Measurements from ENCODE around the gene FCHO2. TPM values are rescaled to one million over a fixed set of nuclear protein-coding genes. Genes with fewer than 3 reads are reported as not detected.

Gene FCHO2
- total and polyA plus RNA-seq, 2 of the 8 experiments (the other 6 are each of a cell fraction or from before 2014, with no cell fraction given) = 4.3 to 15.7 TPM

DNA sequence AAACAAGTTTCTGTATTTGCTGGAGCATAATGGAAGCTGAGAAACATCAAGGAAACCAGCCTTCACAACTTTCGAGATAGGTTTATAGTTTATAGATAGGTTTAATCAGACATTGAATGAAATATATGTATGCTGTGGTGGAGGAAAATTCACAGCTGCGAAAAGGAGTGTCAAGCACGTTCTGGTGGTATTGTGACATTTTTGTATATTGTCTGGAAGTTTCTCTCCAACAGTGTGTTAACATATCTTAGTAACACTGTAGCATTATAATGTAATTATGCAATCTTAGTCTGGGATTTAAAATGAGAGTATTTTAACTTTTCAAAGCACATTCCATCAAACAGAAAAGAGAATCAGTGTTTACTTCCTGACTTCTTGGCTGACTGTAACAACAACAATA lies 50.0 kb downstream of the FCHO2 start:
- Histone ChIP-seq H4K5ac (ENCODE audit: insufficient read length, low read depth, low read length) (no peak overlapping the region), H2AFZ (ENCODE audit: low read length) (no peak overlapping the region), H3K36me3 (ENCODE audit: control insufficient read depth in 2 of 4, insufficient read depth in 4 of 4, low read length in 3 of 4) (no peaks in the 10 kb centered on the region), H3K9ac (replicated peaks in 1 of 4; ENCODE audit: extremely low read depth in 1 of 4, low read depth in 3 of 4, low read length in 3 of 4) (no peak overlapping the region), H3K14ac (ENCODE audit: insufficient read length) (no peak overlapping the region), H2BK15ac (ENCODE audit: low read length) (no peak overlapping the region), H2BK20ac (ENCODE audit: low read length) (no peak overlapping the region), H3K18ac (ENCODE audit: extremely low read depth, low read length) (no peak overlapping the region), H3K27ac (ENCODE audit: low read depth, low read length) (no peak overlapping the region), H3K79me2 (ENCODE audit: control insufficient read depth in 1 of 2, insufficient read depth in 2 of 2, low read length in 2 of 2) (no peaks in the 10 kb centered on the region), H4K91ac (replicated peaks; ENCODE audit: insufficient read length, low read length) (no peak overlapping the region), H4K20me1 (replicated peaks in 1 of 2; ENCODE audit: control insufficient read depth in 1 of 2, insufficient read depth in 2 of 2, low read length in 2 of 2) (no peaks in the 10 kb centered on the region), H3K23me2 (ENCODE audit: low read depth, low read length) (no peaks in the 10 kb centered on the region), H3K4ac (replicated peaks; ENCODE audit: insufficient read length, low read depth, low read length) (no peak overlapping the region), H3K56ac (replicated peaks; ENCODE audit: insufficient read length, low read depth, low read length) (no peak overlapping the region), H2AK5ac (ENCODE audit: low read depth, low read length) (no peak overlapping the region), H3K79me1 (ENCODE audit: low read depth, low read length) (no peaks in the 10 kb centered on the region), H3K9me3 (ENCODE audit: insufficient read depth in 2 of 2, low read depth in 1 of 2, low read length in 1 of 2) (no peaks in the 10 kb centered on the region), H3K23ac (ENCODE audit: insufficient read length) (no peak overlapping the region), H3K4me2 (ENCODE audit: insufficient read depth in 1 of 2, low read depth in 2 of 2, low read length in 2 of 2) (no peak overlapping the region), H4K8ac (ENCODE audit: extremely low read depth, insufficient read depth, low read length) (no peak overlapping the region), H3K27me3 (replicated peaks in 1 of 4; ENCODE audit: control insufficient read depth in 3 of 4, extremely low read depth in 1 of 4, insufficient read depth in 3 of 4, low read length in 3 of 4) (no peaks in the 10 kb centered on the region), H2BK12ac (ENCODE audit: low read depth, low read length) (no peak overlapping the region), H3K4me3 (ENCODE audit: extremely low read depth in 1 of 4, insufficient read depth in 2 of 4, low read depth in 3 of 4, low read length in 4 of 4) (no peak overlapping the region), H2BK120ac (replicated peaks; ENCODE audit: low read depth, low read length) (no peak overlapping the region), H3K4me1 (replicated peaks in 1 of 4; ENCODE audit: control insufficient read depth in 3 of 4, insufficient read depth in 4 of 4, low read length in 3 of 4) (no peaks in the 10 kb centered on the region), H2BK5ac (ENCODE audit: low read depth, low read length) (no peak overlapping the region)
- CTCF ChIA-PET (ENCODE audit: partially characterized antibody) = interaction anchor here (1.4 kb wide), 1 partner anchor 213 kb away, joined by 3 read pairs; no protein-coding TSS in a partner anchor
- DNase-seq (ENCODE audit: low read depth in 1 of 2, low spot score in 2 of 2) (no peak), FAIRE-seq (no peak)
- POLR2A ChIA-PET (ENCODE audit: partially characterized antibody) = interaction anchor here (1.3 kb wide), 1 partner anchor 11 kb away, joined by 3 read pairs; no protein-coding TSS in a partner anchor
- TF ChIP-seq POU5F1 (IDR thresholded peaks at IDR 0.05; ENCODE audit: low read depth, low read length) (no peak), SIX5 (IDR thresholded peaks at IDR 0.05; ENCODE audit: low read depth, low read length) (no peak)
- 72% methylated on average over 3 of the region's 3 CpGs; no CpG with 5 or more reads in 1 of the 2 experiments for WGBS, 2 experiments (ENCODE audit: extremely low coverage in 1 of 2, insufficient coverage in 1 of 2, insufficient read length in 1 of 2, insufficient replicate concordance in 2 of 2, low coverage in 1 of 2, low lambda C conversion rate in 2 of 2, missing lambda C conversion rate in 1 of 2)
